ENCODE measurements around the gene IFNA4.
"Not testable (repeated sequence)": the region's sequence is repeated elsewhere in the genome, so short reads cannot be mapped to it uniquely, and the experiment has no call there.

IFNA4 gene

DNA sequence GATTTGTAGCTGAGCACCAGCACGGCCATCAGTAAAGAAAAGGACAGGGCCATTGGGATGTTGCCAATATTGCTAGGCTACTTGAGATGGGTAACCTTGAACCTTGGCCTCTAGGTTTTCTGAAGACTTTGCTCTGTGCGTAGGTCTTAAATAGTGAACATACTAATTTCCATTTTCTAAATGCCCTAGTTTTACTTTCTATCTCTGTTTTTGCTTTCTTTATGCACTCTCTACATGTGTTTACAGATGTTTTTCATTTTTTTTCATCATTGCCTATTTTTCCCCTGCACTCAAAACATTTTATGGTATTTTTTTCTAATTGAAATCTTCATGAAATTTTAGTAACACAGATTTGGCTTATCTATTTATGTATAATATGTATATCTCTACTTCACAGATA lies 20.8 kb downstream of the IFNA4 start, which contains the start of gene IFNA21:
TSS of gene IFNA21 (minus strand) at position 101 of the 400 bp plus-strand sequence. CDS start at position 53, 48 bp downstream.
- not testable (repeated sequence) for DNase-seq (ENCODE audit: low read depth in 2 of 2)

DNA sequence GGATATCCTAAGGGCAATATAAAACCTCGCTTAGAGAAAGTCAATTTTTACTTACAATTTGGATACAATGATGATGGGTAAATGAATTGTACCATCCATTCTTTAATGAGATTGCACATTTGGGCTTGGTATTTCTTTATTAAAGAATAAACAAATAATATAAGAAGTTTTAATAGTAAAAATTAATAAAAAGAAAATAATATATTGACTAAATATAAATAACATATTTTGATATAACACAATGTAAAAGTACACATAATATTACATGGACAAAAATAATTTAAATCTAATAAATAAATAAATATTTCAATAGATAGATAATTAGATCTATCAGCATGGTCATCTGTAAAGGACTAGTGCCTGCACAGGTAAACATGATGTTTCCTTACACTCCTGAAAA lies 21.9 kb downstream of the IFNA4 start:
- no peak for DNase-seq (ENCODE audit: low read depth in 2 of 2)

DNA sequence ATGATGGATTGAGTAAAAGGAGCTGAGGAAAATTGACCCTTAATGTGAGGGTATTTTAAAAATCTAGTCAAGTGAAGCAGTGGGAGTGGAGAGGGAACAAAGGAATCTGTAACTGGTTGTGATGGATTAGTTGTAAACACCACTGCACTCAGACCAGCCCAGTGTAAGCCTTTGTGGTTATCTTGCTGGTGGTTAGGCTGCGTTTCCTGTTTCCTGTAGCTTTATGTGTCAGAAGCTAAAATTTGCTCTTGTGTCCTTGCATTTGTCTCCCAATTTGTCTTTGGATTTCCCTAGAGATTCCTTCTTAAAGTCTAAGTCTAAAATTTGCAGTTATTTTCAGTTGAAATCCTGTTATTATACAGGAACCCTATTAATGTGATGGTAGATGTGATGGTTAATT lies 27.2 kb downstream of the IFNA4 start:
- DNase-seq (ENCODE audit: low read depth in 2 of 2), result no peak

DNA sequence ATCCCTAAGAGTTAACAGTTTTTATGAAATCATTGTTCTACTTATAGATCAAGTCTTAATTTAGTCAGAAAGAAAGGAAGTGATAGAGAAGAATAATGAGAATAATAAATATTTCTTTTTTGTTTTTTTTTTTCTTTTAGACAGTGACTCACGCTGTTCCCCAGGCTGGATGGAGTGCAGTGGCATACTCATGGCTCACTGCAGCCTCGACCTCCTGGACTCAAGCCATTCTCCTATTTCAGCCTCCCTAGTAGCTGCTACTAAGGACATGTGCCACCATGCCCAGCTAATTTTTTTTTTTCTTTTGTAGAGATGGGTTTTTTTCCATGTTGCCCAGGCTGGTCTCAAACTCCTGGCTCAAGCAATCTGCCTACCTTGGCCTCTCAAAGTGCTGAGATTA lies 31.9 kb downstream of the IFNA4 start:
- DNase-seq (ENCODE audit: low read depth in 2 of 2), result no peak

DNA sequence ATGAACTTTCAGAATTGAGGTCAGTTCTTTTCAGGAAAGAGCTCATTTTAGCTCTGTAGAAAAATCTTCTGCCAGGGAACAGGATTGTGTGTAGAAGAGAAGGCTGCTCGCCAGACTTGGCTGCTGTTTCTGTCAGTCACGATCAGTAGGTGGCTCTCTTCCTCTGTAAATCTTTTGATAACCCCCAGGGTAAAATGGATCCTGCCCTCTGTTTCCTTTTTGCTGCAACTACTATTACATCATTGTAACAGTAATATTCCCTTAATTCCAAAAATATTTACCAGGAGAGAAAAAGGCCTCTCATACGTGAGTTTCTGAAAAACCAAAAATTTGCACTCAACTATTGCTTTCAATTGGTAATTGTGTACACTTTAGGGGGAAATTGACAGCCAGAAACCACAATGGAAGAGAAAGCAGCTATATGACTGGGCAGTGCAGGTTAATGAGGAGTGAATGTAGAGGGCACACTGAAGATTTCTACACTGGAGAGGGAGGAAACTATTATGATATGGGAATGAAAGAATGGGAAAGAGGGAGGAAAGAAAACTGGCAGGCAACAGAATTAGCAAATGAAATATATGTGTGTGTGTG lies 33.3 kb downstream of the IFNA4 start:
- no peak for DNase-seq (ENCODE audit: low read depth in 2 of 2)

DNA sequence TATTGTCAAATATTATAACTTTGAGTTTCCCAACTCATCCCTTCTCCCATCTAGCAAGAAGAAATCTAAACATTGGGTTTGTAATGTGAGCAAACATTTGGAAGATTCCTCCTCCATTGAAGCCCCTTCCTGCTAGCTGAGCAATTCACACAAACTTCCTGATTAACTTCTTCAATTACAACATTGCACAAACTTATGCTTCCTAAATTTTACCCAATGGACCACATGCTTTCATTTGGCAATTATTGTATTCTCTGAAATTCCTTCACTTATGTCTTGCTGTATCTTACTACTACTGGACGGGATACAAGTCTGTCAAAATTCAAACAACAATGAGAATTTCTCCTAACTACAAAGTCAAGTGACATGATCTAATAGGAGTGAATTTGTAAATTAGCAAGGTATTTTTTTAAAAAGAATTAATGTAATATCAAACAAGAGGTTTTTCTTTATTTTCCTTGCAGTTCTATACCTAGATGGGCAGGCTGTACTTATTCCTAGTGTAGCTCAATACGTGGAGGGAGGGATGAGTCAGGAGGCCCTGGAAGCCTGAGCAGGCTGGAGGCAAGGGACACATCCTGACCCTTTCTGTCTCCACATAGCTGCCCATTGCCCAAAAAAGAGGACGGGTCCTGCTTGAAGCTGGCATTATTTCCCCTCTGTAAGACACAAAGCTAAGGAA lies 33.9 kb downstream of the IFNA4 start:
- no peak for DNase-seq (ENCODE audit: low read depth in 2 of 2)

DNA sequence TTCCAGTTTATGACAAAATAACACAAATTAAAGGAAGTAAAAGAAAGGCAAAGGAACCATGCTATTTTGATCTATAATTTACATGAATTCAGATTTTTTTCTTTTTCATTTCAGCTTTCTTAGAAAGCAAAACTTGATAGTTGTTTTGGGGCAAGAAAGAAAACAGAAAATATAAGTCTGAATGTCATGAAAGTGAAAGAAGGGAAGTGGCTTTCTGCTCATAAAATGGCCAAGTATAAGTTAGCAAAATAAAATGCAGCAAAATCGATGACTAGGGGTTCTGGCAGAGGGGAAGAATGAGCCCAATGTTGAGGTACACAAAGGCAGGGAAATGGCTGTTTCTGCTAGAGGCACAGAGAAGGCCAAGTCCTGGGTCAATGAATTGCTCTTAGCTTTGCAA lies 42.8 kb downstream of the IFNA4 start:
- DNase-seq (ENCODE audit: low read depth in 2 of 2), result no peak

DNA sequence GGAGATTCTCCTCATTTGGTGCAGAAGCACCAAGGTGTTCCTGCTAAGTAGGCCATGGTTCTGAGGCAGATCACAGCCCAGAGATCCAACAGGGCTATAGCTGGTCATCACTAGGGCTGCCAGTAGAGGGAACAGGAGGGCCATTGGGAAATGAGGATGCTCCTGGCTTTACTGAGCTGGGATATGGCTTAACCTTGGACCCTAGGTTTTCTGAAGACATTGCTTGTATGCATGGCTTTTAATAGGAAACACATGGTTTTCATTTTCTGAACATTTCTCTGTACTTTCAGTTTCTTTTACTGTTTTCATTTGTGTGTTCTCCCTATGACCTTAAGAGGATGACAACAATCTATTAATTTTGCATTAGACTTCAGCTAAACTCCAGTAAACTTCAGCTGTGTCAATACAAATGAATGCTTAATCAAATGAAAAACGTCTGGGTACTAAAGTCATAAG lies 45.9 kb downstream of the IFNA4 start, which contains the start of gene IFNW1:
TSS of gene IFNW1 (minus strand) at position 406 of the 456 bp plus-strand sequence. CDS start at position 144, 262 bp downstream.
- DNase-seq (ENCODE audit: low read depth in 2 of 2), result no peak

DNA sequence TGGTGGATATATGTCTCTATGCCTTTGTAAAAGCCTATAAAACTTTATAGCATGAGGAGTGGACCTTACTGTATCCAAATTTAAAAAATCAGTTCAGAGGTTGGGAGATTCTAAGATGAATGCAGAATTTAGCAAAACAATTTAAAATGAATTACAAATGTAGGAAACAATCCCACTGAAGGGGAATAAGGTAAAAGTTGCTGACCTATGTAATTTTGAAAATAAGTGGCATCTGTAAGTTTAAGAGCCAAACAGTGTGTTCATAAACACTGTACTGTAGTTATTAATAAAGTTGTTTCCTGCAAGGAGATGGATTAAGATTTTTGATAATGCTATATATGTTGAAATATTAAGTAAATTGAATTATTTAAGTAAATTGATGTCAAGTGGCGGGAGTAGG lies 50.4 kb downstream of the IFNA4 start:
- DNase-seq (ENCODE audit: low read depth in 2 of 2), result no peak

All from activated CD4-positive, alpha-beta T cell treated with anti-CD3 and anti-CD28 coated beads for 24 hours (primary cell).